Measurements from ENCODE around the gene SETMAR. TPM values are rescaled to one million over a fixed set of nuclear protein-coding genes. Genes with fewer than 3 reads are reported as not detected.

Gene SETMAR
- polyA plus RNA-seq, 1 of the 3 experiments (the other 2 are of a cell fraction), result 10.6 TPM

DNA sequence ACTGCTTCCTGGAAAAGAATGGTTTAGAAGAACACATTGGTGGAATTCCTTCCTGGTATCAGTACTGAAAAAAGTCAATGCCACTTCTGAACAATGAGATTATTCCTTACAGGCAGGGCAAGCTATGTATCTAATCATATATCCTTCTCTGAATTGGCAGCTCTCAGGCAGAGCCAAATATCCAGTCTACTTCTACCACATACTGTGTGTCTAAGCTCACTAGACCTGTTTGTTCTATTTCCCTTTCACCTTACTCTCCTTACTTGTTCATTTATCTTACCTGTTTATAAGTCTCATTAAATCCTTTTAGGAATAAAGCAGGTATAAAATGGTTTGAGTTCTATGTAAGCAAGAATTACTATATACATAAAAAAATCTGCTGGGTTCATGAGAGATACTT, 8.3 kb downstream of the SETMAR start:
- no peaks in the 10 kb centered on the region for H4K20me1 ChIP-seq (ENCODE audit: insufficient read depth)
- H3K27me3 ChIP-seq (ENCODE audit: insufficient read depth), result no peaks in the 10 kb centered on the region
- no peak overlapping the region for H3K4me3 ChIP-seq (ENCODE audit: low read depth in 2 of 2, low read length in 1 of 2)
- DNase-seq, result no peak
- H2AFZ ChIP-seq (ENCODE audit: low read depth), result no peak overlapping the region
- H3K79me2 ChIP-seq (ENCODE audit: insufficient read depth), result peaks cover 12% of the 10 kb centered on the region; the same call in 1 of the 2 replicates
- TF ChIP-seq GABPA (IDR thresholded peaks at IDR 0.05; ENCODE audit: low read depth), result no peak
- TF ChIP-seq FOXM1 (IDR thresholded peaks at IDR 0.05; ENCODE audit: low read depth), result no peak
- TF ChIP-seq, protein P1, sequence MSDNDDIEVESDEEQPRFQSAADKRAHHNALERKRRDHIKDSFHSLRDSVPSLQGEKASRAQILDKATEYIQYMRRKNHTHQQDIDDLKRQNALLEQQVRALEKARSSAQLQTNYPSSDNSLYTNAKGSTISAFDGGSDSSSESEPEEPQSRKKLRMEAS (IDR thresholded peaks at IDR 0.05; ENCODE audit: low read depth), result no peak
- TF ChIP-seq RCOR1 (IDR thresholded peaks at IDR 0.05; ENCODE audit: low read length), result no peak
- TF ChIP-seq MEF2A (IDR thresholded peaks at IDR 0.05; ENCODE audit: borderline replicate concordance, low read depth), result no peak
- no peak for TF ChIP-seq TEAD4 (IDR thresholded peaks at IDR 0.05; ENCODE audit: borderline replicate concordance, insufficient read depth)
- no peak for TF ChIP-seq CHD2 (IDR thresholded peaks at IDR 0.05; ENCODE audit: low read length, partially characterized antibody)
- no peak for TF ChIP-seq JUND (IDR thresholded peaks at IDR 0.05)
- TF ChIP-seq FOSL2 (IDR thresholded peaks at IDR 0.05; ENCODE audit: borderline replicate concordance, low read depth), result no peak
- TF ChIP-seq GATA2 (CRISPR knock-in tag; IDR thresholded peaks at IDR 0.05), result no peak
- no peak for TF ChIP-seq SIN3A (IDR thresholded peaks at IDR 0.05; ENCODE audit: borderline replicate concordance, low read depth, low read length)
- no peak for TF ChIP-seq EP300 (IDR thresholded peaks at IDR 0.05; ENCODE audit: borderline replicate concordance in 1 of 2, low read depth in 1 of 2, low read length in 1 of 2)
- no peak for TF ChIP-seq TAF1 (IDR thresholded peaks at IDR 0.05; ENCODE audit: borderline replicate concordance, low read depth, low read length)
- TF ChIP-seq RAD21 (IDR thresholded peaks at IDR 0.05; ENCODE audit: low read length), result no peak
- TF ChIP-seq, protein P2, sequence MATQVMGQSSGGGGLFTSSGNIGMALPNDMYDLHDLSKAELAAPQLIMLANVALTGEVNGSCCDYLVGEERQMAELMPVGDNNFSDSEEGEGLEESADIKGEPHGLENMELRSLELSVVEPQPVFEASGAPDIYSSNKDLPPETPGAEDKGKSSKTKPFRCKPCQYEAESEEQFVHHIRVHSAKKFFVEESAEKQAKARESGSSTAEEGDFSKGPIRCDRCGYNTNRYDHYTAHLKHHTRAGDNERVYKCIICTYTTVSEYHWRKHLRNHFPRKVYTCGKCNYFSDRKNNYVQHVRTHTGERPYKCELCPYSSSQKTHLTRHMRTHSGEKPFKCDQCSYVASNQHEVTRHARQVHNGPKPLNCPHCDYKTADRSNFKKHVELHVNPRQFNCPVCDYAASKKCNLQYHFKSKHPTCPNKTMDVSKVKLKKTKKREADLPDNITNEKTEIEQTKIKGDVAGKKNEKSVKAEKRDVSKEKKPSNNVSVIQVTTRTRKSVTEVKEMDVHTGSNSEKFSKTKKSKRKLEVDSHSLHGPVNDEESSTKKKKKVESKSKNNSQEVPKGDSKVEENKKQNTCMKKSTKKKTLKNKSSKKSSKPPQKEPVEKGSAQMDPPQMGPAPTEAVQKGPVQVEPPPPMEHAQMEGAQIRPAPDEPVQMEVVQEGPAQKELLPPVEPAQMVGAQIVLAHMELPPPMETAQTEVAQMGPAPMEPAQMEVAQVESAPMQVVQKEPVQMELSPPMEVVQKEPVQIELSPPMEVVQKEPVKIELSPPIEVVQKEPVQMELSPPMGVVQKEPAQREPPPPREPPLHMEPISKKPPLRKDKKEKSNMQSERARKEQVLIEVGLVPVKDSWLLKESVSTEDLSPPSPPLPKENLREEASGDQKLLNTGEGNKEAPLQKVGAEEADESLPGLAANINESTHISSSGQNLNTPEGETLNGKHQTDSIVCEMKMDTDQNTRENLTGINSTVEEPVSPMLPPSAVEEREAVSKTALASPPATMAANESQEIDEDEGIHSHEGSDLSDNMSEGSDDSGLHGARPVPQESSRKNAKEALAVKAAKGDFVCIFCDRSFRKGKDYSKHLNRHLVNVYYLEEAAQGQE (IDR thresholded peaks at IDR 0.05; ENCODE audit: low read depth, low read length), result no peak
- no peak for TF ChIP-seq MXI1 (IDR thresholded peaks at IDR 0.05; ENCODE audit: low read depth, low read length)
- peaks cover 5 to 24% of the 10 kb centered on the region in 2 experiments for H3K36me3 ChIP-seq (replicated peaks in 1 of 2; ENCODE audit: control insufficient read depth in 1 of 2, insufficient read depth in 2 of 2, low read length in 1 of 2)
- H3K9ac ChIP-seq, result no peak overlapping the region
- ChIA-PET POLR2A (no interaction called here), CTCF (interaction anchor here (1.2 kb wide), 1 partner anchor 39 kb away, joined by 3 read pairs; no protein-coding TSS in a partner anchor)
- H3K9me2 ChIP-seq, result no peaks in the 10 kb centered on the region
- peaks cover 4% of the 10 kb centered on the region for H3F3A ChIP-seq (replicated peaks; ENCODE audit: insufficient read depth)
- no peaks in the 10 kb centered on the region for H3K9me3 ChIP-seq
- H3K4me1 ChIP-seq (ENCODE audit: control insufficient read depth in 1 of 2, insufficient read depth in 2 of 2, low read depth in 1 of 2, low read length in 1 of 2), result no peaks in the 10 kb centered on the region; a peak in 1 of 4 replicates
- H3K4me2 ChIP-seq, result no peak overlapping the region
- no peak overlapping the region for H3K27ac ChIP-seq (ENCODE audit: low read depth in 2 of 2, low read length in 1 of 2)

All from SK-N-SH (cell line).